Ovary (tissue), 9 donors: ENCODE measurements around the gene RTP3. TPM values are rescaled to one million over a fixed set of nuclear protein-coding genes. Genes with fewer than 3 reads are reported as not detected.

Experiments
- DNase-seq, 5 donors: peaks; one replicate each; pipeline ENCODE4 v3.0.0-alpha.2; 2019 to 2020
- H3K27ac ChIP-seq, 2 donors: fragments of 200-600 bp; one replicate each; pipeline versions ENCODE4 v1.5.1 to v1.8.0; 2019 to 2022
- H3K27me3 ChIP-seq: fragments of 200-600 bp; one replicate; pipeline ENCODE4 v1.8.0; 2022
- H3K36me3 ChIP-seq: fragments of 200-600 bp; sonication (generic); one replicate; pipeline ENCODE4 v1.5.1; 2019
- H3K4me1 ChIP-seq: one replicate; pipeline ENCODE4 v1.8.1; 2013; ENCODE audit warnings: mild to moderate bottlenecking, moderate library complexity; ENCODE audit not compliant: insufficient read depth
- H3K4me3 ChIP-seq: fragments of 200-600 bp; sonication (generic); one replicate; pipeline ENCODE4 v1.5.1; 2017
- H3K9me3 ChIP-seq, 2 donors: fragments of 200-600 bp in 1 of 2; sonication (generic) in 1 of 2; one replicate each; pipeline versions ENCODE4 v1.5.1 to v1.8.1; 2013 to 2019; ENCODE audit warnings: mild to moderate bottlenecking in 1 of 2, moderate library complexity in 1 of 2
- CTCF ChIP-seq, 3 donors: fragments of 450-650 bp in 2 of 3; fragments of 200-600 bp in 1 of 3; IDR thresholded peaks; one replicate each; pipeline versions ENCODE4 v1.5.1 to v1.8.0; 2016 to 2022; ENCODE audit warnings: antibody characterized with exemption in 3 of 3, mild to moderate bottlenecking in 1 of 3
- EP300 ChIP-seq: sonication (generic); formaldehyde crosslinking; IDR thresholded peaks from one replicate; pipeline ENCODE4 v1.6.1; 2017; ENCODE audit warnings: antibody characterized with exemption
- POLR2A ChIP-seq: fragments of 450-650 bp; IDR thresholded peaks from one replicate; pipeline ENCODE4 v1.6.1; 2017; ENCODE audit warnings: antibody characterized with exemption, mild to moderate bottlenecking, moderate library complexity
- WGBS, 3 donors: extraction: QIAGEN DNeasy Blood & Tissue Kit in 1 of 3; methylation state at CpG; one replicate each; pipeline versions ENCODE4 v1.1.5 to v1.1.7; 2013 to 2017; 5-methylcytosine and 5-hydroxymethylcytosine counted together
- intact Hi-C, 4 donors: fragments of 100-400 bp; cut with DNase I; formaldehyde crosslinking; loops; one replicate each; pipeline versions ENCODE4 v1.11.0 to v1.15.1; 2022 to 2023
- polyA plus RNA-seq, 2 donors: library from polyadenylated mRNA; stranded (reverse); fragments of 200-250 nt in 1 of 2; fragments of 350-450 nt in 1 of 2; fragmentation: Illumina TruSeq in 1 of 2; extraction: RNeasy Lipid Tissue Mini Kit (QIAGEN cat#74804) in 1 of 2; gene quantifications; one replicate each; pipeline ENCODE4 v1.2.3, GENCODE V29; 2013 to 2014
- total RNA-seq, 7 donors: library from RNA; depleted of rRNA in 2 of 7; stranded (reverse); fragments of >200 nt in 2 of 7; fragmentation: NEBNext Ultra II Directional in 3 of 7; extraction: Animal tissue kit (Norgen Biotek cat#: 25700) in 3 of 7; gene quantifications; one replicate each; pipeline versions ENCODE4 v1.1.0 to v1.2.4, GENCODE V29; 2016 to 2023
- donor health status: DM: no; HTN: no; CAD: no; lungs with moderate emphysema.
- donor health status: DM: no; HTN: no; CAD: no.
- donor health status: Bipolar disorder and iron deficiency.
- donor health status: DM: yes; HTN: yes; CAD: no.
- donor health status: DM: no; HTN: no; CAD: no.
- donor health status: DM: yes; HTN: yes; CAD: no.

RTP3 gene
- total and polyA plus RNA-seq, 9 donors, result not detected

GRCh38 chr3:46477756-46478155 is 20.0 kb upstream of the RTP3 start:
- TF ChIP-seq POLR2A (no peak), EP300 (no peak), CTCF (IDR thresholded peaks at IDR 0.05) (no peak)
- no peak for DNase-seq
- Histone ChIP-seq H3K4me1 (no peaks in the 10 kb centered on the region), H3K27me3 (no peaks in the 10 kb centered on the region), H3K9me3 (no peaks in the 10 kb centered on the region), H3K36me3 (no peaks in the 10 kb centered on the region), H3K27ac (no peak overlapping the region), H3K4me3 (no peak overlapping the region)
- intact Hi-C loops, result no loop called here
- 62 to 67% (median 66%) methylated on average over 6 of the region's 6 CpGs for WGBS, 3 donors

DNA sequence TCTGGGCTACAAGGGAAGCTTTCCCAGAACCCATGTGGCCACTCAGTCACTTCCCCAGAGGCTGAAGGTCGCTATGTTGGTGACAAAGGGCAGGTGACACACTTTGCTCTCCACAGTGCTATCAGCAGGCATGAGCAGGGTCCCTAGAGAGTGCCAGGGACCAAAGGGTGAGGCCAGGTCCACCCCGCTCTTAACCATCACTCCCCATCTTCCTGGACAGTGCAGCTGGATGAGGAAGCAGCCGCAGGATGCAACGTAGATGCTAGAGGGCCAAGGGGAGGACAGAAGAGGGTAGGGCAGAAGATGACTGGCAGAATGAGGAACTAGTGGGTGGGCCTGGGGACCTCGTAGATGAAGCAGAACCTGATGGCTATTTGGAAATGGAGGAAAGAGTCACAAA is 19.4 kb upstream of the RTP3 start:
- Histone ChIP-seq H3K27me3 (no peaks in the 10 kb centered on the region), H3K4me3 (no peak overlapping the region), H3K36me3 (no peaks in the 10 kb centered on the region), H3K27ac (no peak overlapping the region), H3K9me3 (no peaks in the 10 kb centered on the region), H3K4me1 (no peaks in the 10 kb centered on the region)
- intact Hi-C loops, result no loop called here
- no peak for DNase-seq
- WGBS, 3 donors, result 72 to 76% (median 74%) methylated on average over 5 of the region's 5 CpGs
- TF ChIP-seq POLR2A (no peak), CTCF (IDR thresholded peaks at IDR 0.05) (no peak), EP300 (no peak)

GRCh38 chr3:46479021-46479420 is 18.8 kb upstream of the RTP3 start:
- DNase-seq, result no peak

DNA sequence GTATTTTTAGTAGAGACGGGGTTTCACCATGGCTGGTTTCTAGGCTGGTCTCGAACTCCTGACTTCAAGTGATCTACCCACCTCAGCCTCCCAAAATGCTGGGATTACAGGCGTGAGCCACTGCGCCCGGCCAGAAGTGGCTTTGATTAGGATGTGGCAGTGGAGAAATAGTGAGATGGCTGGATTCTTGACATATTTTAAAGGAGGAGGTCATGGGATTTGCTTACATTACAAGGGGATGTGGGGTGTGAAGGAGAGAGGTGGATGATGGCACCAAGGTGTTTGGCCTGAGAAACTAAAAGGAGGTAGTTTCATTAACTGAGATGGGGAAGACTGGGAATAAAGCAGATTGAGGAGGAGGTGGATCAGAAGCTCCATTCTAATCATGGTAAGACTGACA is 18.1 kb upstream of the RTP3 start:
- H3K27ac ChIP-seq, result no peak overlapping the region
- TF ChIP-seq EP300 (no peak), POLR2A (no peak), CTCF (IDR thresholded peaks at IDR 0.05) (no peak)
- H3K9me3 ChIP-seq, result no peaks in the 10 kb centered on the region
- DNase-seq, result no peak
- intact Hi-C loops, result loop anchor here in 1 of 4 donors (10.0 kb wide), 1 partner anchor 155 kb away; no protein-coding TSS in a partner anchor
- no peaks in the 10 kb centered on the region for H3K36me3 ChIP-seq
- H3K4me3 ChIP-seq, result no peak overlapping the region
- no peaks in the 10 kb centered on the region for H3K27me3 ChIP-seq
- no peaks in the 10 kb centered on the region for H3K4me1 ChIP-seq
- WGBS, 3 donors, result 76 to 78% (median 77%) methylated on average over 5 of the region's 5 CpGs

More at GRCh38 chr3:46479021-46479420, 18.8 kb upstream of the RTP3 start:
- Histone ChIP-seq H3K4me1 (no peaks in the 10 kb centered on the region), H3K27ac (no peak overlapping the region), H3K9me3 (no peaks in the 10 kb centered on the region), H3K4me3 (no peak overlapping the region), H3K36me3 (no peaks in the 10 kb centered on the region), H3K27me3 (no peaks in the 10 kb centered on the region)
- intact Hi-C loops, result no loop called here
- TF ChIP-seq CTCF (IDR thresholded peaks at IDR 0.05) (no peak), EP300 (no peak), POLR2A (no peak)
- 78 to 84% (median 80%) methylated on average over 5 of the region's 5 CpGs for WGBS, 3 donors
